ENCODE data around the gene LATS2.

Gene LATS2

DNA sequence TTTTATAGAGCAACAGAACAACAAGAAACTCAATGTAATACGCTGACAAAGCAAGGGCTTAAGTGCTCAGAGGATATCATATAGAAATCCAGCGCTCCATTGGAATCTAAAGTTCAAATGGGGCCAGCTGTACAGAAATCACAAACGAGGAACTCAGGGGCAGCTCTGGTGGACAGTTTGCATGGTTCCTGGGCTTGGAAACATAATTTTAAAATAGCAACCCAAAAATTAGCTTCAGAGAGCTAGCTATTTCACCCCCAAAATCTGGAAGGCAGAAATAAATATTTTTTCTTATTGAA, 19.2 kb upstream of the LATS2 start:
- no peaks in the 10 kb centered on the region for H3K79me2 ChIP-seq (ENCODE audit: low read length)
- no peaks in the 10 kb centered on the region for H3K9me3 ChIP-seq (ENCODE audit: insufficient read depth, low read length)
- H3K27me3 ChIP-seq (ENCODE audit: low read depth, low read length): 0 out of 2 replicates have a peak, but pooled peaks cover 9% of the 10 kb centered on the region
- H4K20me1 ChIP-seq (ENCODE audit: insufficient read depth, low read length): no peaks in the 10 kb centered on the region
- no peak overlapping the region for H3K4me3 ChIP-seq (ENCODE audit: low read length)
- H3K4me2 ChIP-seq (ENCODE audit: low read length): no peak overlapping the region
- H3K27ac ChIP-seq (ENCODE audit: low read length): no peak overlapping the region
- no peaks in the 10 kb centered on the region for H3K4me1 ChIP-seq (ENCODE audit: low read length)
- H2AFZ ChIP-seq (ENCODE audit: low read depth, low read length): no peak overlapping the region
- TF ChIP-seq, protein P1, sequence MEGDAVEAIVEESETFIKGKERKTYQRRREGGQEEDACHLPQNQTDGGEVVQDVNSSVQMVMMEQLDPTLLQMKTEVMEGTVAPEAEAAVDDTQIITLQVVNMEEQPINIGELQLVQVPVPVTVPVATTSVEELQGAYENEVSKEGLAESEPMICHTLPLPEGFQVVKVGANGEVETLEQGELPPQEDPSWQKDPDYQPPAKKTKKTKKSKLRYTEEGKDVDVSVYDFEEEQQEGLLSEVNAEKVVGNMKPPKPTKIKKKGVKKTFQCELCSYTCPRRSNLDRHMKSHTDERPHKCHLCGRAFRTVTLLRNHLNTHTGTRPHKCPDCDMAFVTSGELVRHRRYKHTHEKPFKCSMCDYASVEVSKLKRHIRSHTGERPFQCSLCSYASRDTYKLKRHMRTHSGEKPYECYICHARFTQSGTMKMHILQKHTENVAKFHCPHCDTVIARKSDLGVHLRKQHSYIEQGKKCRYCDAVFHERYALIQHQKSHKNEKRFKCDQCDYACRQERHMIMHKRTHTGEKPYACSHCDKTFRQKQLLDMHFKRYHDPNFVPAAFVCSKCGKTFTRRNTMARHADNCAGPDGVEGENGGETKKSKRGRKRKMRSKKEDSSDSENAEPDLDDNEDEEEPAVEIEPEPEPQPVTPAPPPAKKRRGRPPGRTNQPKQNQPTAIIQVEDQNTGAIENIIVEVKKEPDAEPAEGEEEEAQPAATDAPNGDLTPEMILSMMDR (IDR thresholded peaks at IDR 0.05; ENCODE audit: low read depth, low read length): no peak
- no peak for TF ChIP-seq EZH2phosphoT487 (IDR thresholded peaks at IDR 0.05; ENCODE audit: low read depth)
- H3K9ac ChIP-seq (ENCODE audit: low read length): no peak overlapping the region
- H3K36me3 ChIP-seq (replicated peaks; ENCODE audit: low read depth, low read length): no peaks in the 10 kb centered on the region

DNA sequence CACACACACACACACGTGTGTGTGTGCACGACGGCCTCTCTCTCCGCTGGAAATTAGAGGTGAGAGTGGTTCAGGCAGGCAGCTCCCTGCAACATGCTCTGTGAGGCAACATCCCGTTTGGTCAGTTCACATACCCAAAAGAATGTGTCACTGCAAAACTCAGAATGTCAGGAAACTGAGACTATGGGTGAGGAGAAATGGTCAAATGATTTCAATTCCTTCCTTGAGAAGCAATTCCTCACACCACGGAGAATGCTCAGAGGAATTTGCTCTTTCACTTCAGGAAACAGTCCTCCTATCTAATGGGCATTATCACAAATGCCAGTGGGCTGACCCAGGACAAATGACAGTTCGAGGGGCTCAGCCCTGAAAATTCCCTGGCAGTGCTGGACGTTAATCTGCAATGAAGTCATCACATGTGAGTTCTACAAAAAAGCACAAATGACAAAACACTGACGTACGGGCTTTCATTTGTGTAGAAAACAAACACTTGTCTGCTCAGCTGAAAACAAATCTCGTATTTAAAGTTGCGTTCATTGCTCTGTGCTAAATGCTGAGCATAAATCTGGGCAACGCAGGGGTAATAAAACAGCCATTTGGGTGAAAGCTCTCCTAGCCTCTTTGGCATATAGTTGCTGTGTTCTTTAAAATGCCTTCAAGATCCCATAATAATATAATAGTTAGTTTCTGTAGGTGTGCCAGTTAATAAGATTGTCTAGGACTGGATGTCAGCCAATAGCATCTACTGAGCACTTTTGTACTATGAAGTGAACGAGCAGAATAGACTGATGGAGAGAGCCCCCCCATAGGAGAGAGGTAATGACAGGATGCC, 18.6 kb upstream of the LATS2 start:
- no peaks in the 10 kb centered on the region for H3K79me2 ChIP-seq (ENCODE audit: low read length)
- H3K9ac ChIP-seq (ENCODE audit: low read length): no peak overlapping the region
- H3K9me3 ChIP-seq (ENCODE audit: insufficient read depth, low read length): no peaks in the 10 kb centered on the region
- H3K4me3 ChIP-seq (ENCODE audit: low read length): no peak overlapping the region
- H3K36me3 ChIP-seq (replicated peaks; ENCODE audit: low read depth, low read length): no peaks in the 10 kb centered on the region
- H3K4me1 ChIP-seq (ENCODE audit: low read length): no peaks in the 10 kb centered on the region
- no peak overlapping the region for H2AFZ ChIP-seq (ENCODE audit: low read depth, low read length)
- 0 out of 2 replicates have a peak, but pooled peaks cover 9% of the 10 kb centered on the region for H3K27me3 ChIP-seq (ENCODE audit: low read depth, low read length)
- no peak overlapping the region for H3K27ac ChIP-seq (ENCODE audit: low read length)
- H3K4me2 ChIP-seq (ENCODE audit: low read length): no peak overlapping the region
- TF ChIP-seq, protein P1 (IDR thresholded peaks at IDR 0.05; ENCODE audit: low read depth, low read length): no peak
- TF ChIP-seq EZH2phosphoT487 (IDR thresholded peaks at IDR 0.05; ENCODE audit: low read depth): no peak
- H4K20me1 ChIP-seq (ENCODE audit: insufficient read depth, low read length): no peaks in the 10 kb centered on the region

DNA sequence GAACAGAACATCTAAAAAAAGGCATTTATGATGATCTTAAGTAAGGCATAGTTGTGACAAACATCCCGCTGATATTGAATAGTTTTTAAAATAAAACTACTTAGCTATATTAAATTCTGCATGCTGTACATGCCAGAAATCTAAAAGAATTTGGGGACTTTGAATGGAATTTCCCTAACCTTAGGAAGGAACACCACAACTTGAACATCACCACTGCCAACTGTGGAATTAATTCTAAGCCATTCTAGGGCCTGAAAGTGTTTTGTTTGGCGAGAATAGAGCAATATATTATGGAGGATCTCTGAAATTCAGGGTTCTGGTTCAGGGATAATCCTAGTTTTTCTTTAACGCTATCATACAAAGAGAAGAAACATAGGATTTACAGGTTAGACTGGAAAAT, 17.8 kb upstream of the LATS2 start:
- no peaks in the 10 kb centered on the region for H3K36me3 ChIP-seq (replicated peaks; ENCODE audit: low read depth, low read length)
- H3K9me3 ChIP-seq (ENCODE audit: insufficient read depth, low read length): no peaks in the 10 kb centered on the region
- H4K20me1 ChIP-seq (ENCODE audit: insufficient read depth, low read length): no peaks in the 10 kb centered on the region
- no peak overlapping the region for H2AFZ ChIP-seq (ENCODE audit: low read depth, low read length)
- no peak overlapping the region for H3K4me2 ChIP-seq (ENCODE audit: low read length)
- TF ChIP-seq, protein P1 (IDR thresholded peaks at IDR 0.05; ENCODE audit: low read depth, low read length): no peak
- no peak overlapping the region for H3K27ac ChIP-seq (ENCODE audit: low read length)
- 0 out of 2 replicates have a peak, but pooled peaks cover 9% of the 10 kb centered on the region for H3K27me3 ChIP-seq (ENCODE audit: low read depth, low read length)
- H3K79me2 ChIP-seq (ENCODE audit: low read length): no peaks in the 10 kb centered on the region
- no peak overlapping the region for H3K4me3 ChIP-seq (ENCODE audit: low read length)
- no peak overlapping the region for H3K9ac ChIP-seq (ENCODE audit: low read length)
- no peaks in the 10 kb centered on the region for H3K4me1 ChIP-seq (ENCODE audit: low read length)

DNA sequence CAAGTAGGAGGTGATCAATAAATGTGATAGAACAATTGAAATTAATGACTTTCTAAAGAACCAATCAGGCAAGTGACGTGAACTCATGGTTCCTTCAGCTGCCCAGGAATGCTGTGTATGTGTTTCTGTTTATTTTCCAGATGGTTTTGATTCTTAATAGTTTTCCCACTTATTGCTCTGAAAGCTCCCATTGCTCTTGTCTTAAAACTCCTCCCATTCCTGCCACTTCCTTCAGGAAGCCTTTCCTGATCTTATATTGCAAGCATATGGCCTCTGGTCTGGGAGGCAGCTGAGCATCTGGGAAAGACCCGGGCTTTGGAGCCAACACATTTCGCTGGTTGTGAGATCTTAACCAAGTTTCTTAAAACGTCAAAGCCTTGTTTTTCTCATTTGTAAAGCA, 17.1 kb upstream of the LATS2 start:
- TF ChIP-seq, protein P1 (IDR thresholded peaks at IDR 0.05; ENCODE audit: low read depth, low read length): no peak
- TF ChIP-seq EZH2phosphoT487 (IDR thresholded peaks at IDR 0.05; ENCODE audit: low read depth): no peak
- Histone ChIP-seq H3K9ac (ENCODE audit: low read length) (no peak overlapping the region), H3K9me3 (ENCODE audit: insufficient read depth, low read length) (no peaks in the 10 kb centered on the region), H3K4me2 (ENCODE audit: low read length) (no peak overlapping the region), H3K27me3 (ENCODE audit: low read depth, low read length) (0 out of 2 replicates have a peak, but pooled peaks cover 9% of the 10 kb centered on the region), H4K20me1 (ENCODE audit: insufficient read depth, low read length) (no peaks in the 10 kb centered on the region), H3K79me2 (ENCODE audit: low read length) (no peaks in the 10 kb centered on the region), H3K27ac (ENCODE audit: low read length) (no peak overlapping the region), H3K4me3 (ENCODE audit: low read length) (no peak overlapping the region), H3K36me3 (replicated peaks; ENCODE audit: low read depth, low read length) (no peaks in the 10 kb centered on the region), H3K4me1 (ENCODE audit: low read length) (no peaks in the 10 kb centered on the region), H2AFZ (ENCODE audit: low read depth, low read length) (no peak overlapping the region)
